Activated T-helper 1 cell treated with Interleukin-2 at 50 U/mL for 16 hours (primary cell): Measurements from ENCODE around the gene RNASEH2B.

ENCODE experiments used
- DNase-seq: peaks from one replicate; pipeline ENCODE4 v3.0.0-alpha.2; 2020; ENCODE audit warnings: low read depth

The RNASEH2B gene, protein sequence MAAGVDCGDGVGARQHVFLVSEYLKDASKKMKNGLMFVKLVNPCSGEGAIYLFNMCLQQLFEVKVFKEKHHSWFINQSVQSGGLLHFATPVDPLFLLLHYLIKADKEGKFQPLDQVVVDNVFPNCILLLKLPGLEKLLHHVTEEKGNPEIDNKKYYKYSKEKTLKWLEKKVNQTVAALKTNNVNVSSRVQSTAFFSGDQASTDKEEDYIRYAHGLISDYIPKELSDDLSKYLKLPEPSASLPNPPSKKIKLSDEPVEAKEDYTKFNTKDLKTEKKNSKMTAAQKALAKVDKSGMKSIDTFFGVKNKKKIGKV

DNA sequence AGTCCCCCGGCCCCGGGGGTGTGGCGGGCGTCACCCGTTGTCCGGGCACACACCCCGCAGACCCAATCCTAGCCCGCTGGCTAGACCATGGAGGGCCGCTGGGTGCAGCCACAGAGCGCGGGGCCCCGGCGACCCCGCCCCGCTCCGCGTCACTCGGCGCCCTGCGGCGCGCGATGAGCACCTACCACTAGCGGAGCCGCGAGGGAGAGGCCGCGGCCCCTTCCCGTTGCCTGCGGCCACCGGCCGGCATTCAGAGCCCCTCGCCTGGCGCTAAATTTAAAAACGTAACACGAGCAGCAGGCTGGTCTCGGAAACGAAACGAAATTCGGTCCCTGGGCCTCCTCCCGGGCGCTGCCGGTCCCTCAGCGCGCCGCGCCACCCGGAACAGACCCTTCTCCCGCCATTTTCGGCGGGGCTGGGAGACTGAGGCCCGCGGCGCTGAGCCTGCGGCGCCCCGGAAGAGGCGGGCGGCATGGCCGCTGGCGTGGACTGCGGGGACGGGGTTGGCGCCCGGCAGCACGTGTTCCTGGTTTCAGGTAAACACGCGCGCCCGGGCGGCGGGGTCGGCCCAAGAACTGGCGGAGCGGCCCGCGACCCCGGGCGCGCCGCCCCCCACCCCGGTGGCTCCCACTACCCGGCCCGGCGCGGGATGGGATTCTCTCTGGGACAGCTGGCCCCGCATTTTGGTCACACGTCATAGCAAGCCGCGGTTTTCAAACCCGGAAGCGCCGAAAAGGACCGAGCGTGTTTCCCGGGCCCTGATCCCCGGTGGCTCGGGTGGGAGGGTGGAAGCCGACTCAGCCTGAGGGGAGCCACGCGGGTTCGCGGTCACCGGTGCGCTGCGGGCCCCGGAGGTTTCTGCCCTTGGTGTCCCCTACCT is at the start of gene RNASEH2B:
Gene RNASEH2B, plus strand, starts transcription at position 187 of the 880 bp plus-strand sequence. Its CDS starts 286 bp downstream, at position 473.
- peak; percentile 55 for DNase-seq

DNA sequence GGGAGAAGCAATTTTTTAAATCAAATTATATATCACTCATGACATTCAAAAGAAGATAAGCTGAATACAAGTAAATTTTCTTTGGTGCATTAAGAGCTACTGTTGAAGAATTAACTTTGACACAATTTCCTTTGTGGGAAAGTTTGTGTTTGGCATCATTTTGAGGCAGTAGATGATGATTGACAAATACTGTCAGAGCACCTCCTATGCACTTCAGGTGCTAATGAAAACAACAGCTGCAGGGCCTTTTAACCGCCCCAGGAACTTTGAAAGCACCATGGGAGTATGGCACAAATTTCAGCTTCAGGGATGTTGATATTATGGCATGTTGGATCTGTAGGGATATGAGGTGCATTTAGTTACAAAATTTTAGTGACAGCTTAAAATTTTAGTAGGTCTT is 45.1 kb upstream of the RNASEH2B start:
- no peak for DNase-seq

DNA sequence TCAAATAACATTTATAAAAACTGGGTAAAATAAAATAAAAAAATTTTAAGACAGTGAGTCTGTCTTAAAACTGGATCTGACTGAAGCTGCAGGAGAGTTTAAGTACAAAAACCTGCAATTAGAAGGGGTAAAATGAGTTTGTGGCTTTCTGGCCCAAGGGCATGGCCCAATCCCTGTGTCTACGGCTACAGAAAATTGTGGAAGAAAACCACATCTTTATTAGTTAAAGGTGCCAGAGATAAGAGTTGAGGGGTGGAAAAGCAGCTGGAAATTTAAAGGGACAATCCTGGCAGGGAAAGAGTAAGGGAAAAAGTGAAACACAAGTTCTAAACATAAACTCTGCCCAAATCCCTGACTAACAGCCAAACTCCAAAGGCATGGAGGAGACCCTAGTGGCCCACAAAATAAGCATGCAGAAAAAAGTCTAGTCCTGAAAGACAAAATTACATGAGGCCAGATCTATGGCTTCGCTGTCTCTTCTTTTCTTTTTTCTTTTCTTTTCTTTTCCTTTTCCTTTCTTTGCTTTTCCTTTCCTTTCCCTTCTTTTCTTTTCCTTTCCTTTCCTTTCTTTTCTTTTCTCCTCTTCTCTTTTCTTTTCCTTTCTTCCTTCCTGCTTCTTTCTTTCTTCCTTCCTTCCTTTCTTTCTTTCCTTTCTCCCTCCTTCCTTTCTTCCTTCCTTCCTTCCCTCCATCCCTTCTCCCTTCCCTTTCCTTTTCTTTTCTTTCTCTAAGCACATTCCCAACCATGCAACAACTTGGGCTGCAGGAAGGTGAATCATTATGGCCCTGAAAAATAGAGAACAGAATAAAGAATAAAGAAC is 42.6 kb upstream of the RNASEH2B start:
- no peak for DNase-seq

DNA sequence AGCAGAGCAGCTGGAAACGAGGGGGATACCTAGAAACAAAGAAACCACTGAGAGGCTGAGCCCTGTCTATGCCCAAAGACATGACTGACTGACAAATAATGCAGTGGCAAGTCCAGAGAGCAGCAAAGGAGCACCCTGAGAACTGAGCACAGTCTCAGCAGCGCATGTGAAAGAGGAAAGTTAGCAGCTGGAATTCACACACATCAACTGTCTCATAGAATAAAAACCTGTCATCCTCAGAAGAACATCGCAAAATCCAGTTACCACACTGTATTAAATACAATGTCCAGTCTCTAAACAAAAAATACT is 42.0 kb upstream of the RNASEH2B start:
- DNase-seq: no peak

DNA sequence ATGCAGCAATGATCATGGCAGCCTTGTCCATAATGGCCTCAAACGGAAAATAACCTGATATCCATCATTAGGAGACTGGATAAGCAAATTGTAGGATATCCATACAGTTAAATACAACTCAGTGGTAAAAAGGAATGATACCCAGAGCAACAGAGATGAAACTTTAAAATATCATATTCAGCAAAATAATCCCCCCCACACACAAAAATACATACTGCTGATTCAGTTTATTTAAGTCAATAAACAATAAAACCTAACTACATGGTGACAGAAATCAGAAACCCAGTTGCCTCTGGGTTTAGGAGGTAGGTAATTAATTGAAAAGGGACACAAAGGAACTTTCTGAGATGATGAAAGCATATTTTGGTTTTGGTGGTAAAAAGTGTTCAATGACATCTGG is 38.2 kb upstream of the RNASEH2B start:
- DNase-seq: no peak

DNA sequence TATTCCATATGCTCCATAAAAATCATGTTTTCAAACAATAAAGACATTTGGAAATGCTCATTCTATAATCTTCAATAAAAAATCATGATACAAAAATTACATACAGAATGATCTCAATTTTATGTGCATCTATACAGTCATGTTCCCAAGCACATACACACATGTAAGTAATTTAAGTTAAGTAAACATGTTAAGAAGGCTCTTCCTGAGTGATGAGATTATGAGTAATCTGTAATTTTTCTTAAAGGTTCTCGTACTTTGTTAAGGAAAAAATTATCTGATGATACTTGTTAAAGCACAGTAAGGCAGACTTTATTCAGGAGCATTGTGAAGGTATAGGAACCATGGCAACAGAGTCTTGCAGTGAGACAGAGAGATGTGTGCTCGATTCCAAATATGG is 36.1 kb upstream of the RNASEH2B start:
- no peak for DNase-seq

DNA sequence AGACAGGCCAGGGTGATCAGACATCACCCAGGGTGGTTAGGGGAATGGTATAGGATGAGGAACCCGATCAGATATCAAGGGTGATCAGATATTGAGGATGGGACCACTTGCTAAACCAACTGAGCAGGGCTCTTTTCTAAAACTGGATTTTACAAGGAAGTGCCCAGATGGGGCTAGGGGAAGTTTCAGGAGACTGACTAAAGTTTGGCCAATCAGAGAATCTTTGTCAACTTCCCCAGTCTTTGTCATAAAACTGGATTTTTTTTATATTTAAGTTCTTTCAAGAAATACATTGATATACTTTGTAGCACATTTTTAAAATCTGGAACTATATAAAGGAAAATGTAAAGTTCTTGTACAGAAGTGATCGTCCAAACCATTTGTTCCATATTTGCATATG is 35.6 kb upstream of the RNASEH2B start:
- DNase-seq: no peak

DNA sequence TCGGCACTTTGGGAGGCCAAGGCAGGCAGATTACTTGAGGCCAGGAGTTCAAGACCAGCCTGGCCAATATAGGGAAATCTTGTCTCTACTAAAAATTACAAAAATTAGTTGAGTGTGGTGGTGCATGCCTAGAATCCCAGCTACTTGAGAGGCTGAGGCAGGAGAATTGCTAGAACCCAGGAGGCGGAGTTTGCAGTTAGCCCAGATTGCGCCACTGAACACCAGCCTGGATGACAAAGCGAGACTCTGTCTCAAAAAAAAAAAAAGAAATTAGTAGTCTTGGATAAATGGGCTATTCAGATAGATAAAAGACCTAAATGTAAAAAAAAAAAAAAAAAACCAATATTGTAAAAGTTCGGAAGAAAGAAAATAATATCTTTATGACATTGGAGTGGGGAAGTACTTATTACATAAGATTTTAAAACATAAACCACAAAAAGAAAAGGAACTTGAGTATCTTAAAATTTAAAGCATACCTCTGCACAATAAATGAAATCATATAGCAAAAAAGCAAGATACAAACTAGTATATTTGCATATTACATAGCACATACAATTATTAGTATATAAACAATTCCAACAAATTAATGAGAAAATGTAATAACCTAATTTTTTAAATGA is 26.7 kb upstream of the RNASEH2B start:
- no peak for DNase-seq

DNA sequence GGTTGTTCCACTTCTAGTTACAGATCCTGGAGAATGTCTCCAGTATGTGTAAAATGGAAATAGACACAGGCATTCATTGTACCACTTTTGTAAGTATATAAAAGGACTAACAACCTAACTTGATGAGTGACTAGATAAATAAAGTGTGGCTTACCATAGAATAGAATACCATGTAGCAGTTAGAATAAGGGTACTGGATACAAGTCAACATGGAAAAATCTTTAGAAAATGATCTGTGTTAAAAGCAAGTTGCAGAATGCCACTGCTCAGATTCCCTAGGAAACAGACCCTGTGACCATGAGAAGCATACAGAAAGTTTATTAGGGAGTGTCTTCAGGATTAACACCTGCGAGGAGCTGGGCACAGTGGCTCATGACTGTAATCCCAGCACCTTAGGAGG is 25.9 kb upstream of the RNASEH2B start:
- DNase-seq: no peak

DNA sequence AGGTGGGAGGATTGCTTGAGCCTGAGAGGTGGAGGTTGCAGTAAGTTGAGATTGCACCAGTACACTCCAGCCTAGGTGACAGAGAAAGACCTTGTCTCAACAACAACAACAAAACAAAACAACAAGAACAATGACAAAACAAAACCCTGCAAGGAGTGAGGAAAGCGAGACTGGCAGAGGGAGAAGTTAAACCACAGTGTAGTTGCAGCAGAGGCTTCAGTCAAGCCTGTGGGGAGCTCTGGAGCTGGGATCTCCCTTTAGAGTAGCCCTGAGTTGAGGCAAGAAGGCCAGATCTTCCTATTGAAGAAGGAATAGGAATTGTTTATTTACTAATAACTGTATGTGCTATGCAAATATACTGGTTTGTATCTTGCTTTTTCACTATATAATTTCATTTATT is 25.3 kb upstream of the RNASEH2B start:
- DNase-seq: no peak

DNA sequence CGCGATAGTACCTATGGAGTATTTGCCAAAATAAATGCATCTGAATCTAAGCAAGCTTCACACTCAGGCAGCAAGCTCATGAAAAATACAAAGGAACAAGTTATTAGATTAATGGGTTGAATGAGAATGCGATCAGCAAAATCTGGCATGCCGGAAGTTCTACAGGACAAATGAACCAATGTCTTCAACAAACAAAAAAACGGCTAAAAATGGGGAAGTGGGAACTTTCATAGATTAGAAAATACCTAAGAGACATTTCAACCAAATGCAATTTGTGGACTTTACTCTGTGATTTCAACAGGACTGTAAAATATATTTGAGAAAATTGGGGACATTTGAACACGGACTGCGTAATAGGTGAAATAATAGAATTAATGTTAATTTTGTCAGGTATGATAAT is 22.4 kb upstream of the RNASEH2B start:
- DNase-seq: no peak

DNA sequence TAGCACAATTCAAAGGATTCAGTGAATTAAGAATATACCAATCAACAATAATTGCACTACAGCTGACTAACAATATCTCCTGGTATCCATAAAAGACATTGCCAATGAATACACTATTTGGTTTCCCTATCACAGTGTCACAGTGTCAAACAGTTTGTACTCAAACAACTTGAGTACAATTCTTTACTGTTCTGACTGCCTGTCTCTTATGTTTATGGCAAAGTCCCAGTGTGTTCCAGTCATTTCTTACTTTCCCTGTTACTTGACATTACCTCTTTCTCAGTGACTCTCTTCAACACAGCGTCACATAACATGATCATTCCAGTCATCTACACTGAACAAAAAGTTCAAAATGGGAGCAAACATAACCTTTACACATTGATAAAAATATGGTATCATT is 21.2 kb upstream of the RNASEH2B start:
- no peak for DNase-seq

DNA sequence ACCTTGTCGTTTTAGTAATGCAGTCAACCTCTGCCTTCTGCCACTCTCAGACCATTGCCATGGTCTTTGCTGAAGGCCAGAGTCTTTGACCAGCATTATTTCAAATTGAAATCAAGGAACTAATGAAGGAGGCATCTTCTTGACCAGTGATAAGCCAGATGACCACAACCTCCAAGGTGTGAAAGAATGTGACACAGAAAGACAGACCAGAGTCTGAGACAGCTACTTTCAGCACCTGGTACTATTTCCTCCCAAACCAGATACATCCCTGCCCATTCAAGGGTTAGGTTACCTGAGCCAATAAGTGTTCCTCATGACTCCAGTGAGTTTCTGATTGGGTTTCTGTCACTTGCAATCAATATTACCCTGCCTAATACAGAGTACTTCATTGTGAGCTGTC is 20.3 kb upstream of the RNASEH2B start:
- no peak for DNase-seq

DNA sequence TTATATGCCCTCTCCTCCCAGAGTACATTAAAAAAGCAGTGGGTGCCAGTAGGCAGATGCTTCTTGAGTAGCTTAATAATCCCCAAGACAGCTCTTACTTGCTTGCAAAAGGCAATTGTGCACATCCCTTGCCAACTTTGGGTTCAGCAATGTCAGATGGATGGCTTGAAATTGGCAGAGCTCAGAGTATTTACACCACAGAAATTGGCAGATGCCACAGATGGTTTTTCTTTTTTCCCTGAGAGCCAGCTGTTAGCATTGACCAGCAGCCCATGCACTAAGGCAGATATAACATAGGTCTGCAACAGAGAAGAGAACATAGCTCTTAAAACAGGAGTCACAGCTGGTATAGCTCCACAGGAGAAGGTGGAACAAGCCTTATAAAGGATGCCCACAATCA is 18.4 kb upstream of the RNASEH2B start:
- DNase-seq: no peak

DNA sequence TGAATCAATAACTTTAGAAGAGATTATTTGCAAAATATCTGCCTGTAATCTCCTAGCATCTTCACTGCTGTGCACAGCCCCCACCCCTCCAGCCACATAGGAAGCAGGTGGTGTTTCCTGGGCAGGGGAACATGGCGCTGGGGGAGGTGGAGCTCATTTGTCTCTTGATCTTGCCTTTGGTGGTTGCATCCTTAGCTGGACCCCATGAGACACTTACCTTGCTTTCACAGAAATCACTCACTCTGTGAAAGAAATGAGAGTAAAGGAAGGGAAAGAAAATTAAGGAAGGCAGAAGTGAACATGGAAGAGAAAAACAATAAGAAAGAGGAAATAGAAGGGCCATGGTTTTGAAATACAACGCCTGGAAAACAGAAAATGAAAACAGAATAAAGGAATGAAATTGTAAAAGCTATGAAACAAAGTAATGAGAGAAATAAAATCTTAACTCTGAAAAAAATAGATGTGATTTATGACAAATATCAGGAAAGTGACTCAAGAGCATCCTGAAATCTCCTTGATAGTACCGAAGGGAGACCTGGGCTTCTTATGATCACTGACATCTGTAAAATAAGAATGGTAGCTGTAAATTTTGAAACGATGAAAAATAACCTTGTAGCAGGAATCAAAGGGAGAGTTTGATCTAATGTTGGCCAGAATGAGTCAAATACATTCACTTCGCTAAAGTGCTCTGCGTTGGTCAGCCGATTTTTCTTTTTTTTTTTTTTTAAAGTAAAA is 17.2 kb upstream of the RNASEH2B start:
- DNase-seq: no peak

DNA sequence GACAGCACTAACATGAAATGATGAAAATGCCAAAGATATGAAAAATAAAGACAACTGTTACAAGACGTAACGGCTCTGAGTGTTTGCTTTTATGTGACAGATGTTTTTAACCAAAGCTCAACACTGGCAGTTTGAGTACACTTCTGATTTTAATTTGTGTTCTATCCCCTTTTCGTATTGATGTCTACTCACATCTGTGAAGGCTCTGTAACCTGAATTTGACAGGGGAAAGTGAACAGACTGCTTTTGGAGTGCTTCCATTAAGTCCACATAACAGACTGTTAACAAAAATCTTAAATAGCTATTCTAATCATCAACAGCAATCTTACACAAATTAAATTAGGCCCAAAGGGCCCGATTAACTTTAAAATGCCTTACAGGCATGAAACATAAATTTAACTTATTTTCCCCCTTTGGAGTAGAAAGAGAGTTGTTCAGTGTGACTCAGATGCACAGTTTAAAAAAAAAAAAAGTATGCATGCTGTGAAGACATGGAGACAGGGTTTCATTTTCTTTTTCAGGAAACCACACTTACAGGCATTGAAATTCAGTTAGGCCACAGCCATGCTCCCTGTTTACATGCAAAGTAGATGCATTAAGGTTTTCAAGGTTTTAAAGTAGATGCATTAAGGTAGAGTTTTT is 16.3 kb upstream of the RNASEH2B start:
- DNase-seq: no peak

DNA sequence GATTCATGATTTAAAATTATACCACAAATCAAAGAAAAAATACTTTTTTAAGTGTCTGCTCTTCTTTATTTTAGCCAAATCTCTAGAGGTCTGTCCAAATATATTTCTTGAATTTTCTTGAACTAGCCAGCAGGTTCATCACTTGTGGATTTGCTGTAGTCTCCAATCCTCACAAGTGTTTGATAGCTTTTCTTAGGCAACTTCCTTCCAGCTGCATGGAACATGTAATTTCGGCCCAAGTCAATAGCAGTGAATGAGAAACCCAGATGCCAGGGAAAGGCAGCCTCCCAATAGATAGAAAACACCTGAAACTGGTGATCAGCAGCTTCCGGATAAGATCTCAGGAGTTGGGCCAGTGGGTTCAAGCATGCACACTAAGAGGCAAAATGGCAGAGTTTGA is 15.6 kb upstream of the RNASEH2B start:
- no peak for DNase-seq

DNA sequence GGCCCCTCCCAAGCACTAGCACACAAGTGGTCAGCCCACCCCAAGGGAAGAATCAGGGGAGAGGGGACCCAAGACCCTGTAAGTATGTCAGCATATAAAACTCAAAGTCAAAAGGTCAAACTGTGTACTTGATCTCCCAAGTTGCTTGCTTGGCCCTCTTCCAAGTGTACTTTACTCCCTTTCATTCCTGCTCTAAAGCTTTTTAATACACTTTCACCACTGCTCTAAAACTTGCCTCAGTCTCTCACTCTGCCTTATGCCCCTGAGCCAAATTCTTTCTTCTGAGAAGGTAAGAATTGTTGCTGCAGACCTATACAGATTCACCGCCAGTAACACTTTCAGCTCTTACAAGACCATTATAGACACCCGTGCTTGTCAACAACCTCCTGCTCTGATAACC is 15.1 kb upstream of the RNASEH2B start:
- DNase-seq: no peak

DNA sequence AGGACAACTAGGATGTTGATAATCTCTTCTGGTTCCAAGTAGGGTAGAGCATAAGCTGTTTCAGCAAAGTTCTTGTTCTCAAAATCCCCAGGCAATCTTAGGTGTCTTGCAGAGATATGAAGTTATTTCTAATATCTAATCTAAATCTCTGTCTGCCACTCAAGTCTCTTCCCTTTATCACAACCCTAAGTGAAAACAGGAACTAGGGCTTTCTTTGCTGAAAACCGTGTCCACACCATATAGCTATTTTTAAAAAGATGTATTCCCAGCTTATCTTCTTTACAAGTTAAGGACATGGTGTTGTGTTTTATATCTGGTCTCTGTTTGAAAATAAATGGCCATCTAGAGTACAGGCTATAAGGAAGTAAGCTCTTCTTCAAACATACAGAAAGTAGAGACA is 11.3 kb upstream of the RNASEH2B start:
- no peak for DNase-seq

DNA sequence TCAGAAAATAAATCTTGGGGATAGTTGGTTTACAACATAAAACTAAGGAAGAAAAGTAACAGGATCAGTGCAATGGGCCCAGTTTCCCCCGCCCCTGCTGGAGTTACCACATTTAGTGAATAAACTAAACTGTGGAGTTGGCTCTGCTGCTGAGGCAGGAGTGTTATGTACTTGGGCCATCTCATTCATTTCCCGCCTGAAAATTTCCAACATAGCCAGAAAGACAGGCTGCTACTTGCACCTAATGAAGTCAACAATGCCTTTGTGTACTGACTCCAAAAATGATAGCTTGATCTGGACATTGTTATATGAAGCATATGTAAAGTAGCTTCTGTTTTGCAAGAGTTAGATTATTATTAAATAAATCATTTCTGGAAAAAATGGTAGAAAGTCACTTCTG is 7.9 kb upstream of the RNASEH2B start:
- no peak for DNase-seq

DNA sequence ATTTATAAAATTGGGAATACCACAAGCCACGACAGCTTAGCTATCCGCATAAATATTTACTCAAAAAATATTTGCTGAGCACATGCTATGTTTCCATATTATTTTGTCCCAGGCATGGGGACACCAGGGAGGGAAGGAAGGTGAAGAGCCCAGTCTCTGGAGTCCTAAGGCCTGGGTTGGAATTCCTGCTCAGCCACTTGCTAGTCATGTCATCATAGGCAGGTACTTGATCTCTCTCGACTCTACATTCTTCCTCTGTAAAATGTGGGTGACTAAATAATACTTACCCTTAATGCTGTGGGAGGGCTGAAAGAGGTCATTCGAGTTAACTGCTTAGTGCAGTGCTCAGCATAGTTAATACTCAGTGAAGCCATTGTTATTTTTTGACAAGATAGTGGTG is 4.3 kb upstream of the RNASEH2B start:
- DNase-seq: no peak
